T-helper 1 cell (primary cell): ENCODE results near the gene RPA3.

Source experiments
- DNase-seq, 5 donors: peaks; one replicate each; pipeline ENCODE4 v3.0.0-alpha.2; 2012 to 2020

Gene RPA3

GRCh38 chr7:7651479-7651878 is 66.9 kb downstream of the RPA3 start:
- no peak for DNase-seq

GRCh38 chr7:7650682-7651206 is 67.7 kb downstream of the RPA3 start:
- no peak for DNase-seq

GRCh38 chr7:7647495-7648036 is 70.8 kb downstream of the RPA3 start:
- DNase-seq = no peak

GRCh38 chr7:7642081-7642480 is 76.3 kb downstream of the RPA3 start:
- no peak for DNase-seq

- DNase-seq = no peak
These were observed 77.2 kb downstream of the RPA3 start for GRCh38 chr7:7641129-7641663.

GRCh38 chr7:7640221-7641128 is 77.9 kb downstream of the RPA3 start, which contains the start of gene UMAD1:
Gene UMAD1 (plus strand): TSS chr7:7640752. CDS start chr7:7673372, 32,620 bp downstream.
- peak; percentile 96 to 100 (median 98) for DNase-seq

- peak in 4 of 5 donors; percentile 37 to 70 (median 46) for DNase-seq
These were observed 78.6 kb downstream of the RPA3 start for GRCh38 chr7:7639847-7640220.

GRCh38 chr7:7639421-7639820 is 79.0 kb downstream of the RPA3 start:
- peak in 1 of 5 donors; percentile 3 for DNase-seq

- no peak for DNase-seq
These were observed 87.6 kb downstream of the RPA3 start for GRCh38 chr7:7630626-7631329.

- no peak for DNase-seq
These were observed 89.9 kb downstream of the RPA3 start for GRCh38 chr7:7628476-7628875.

GRCh38 chr7:7620644-7621210 is 97.7 kb downstream of the RPA3 start:
- no peak for DNase-seq

GRCh38 chr7:7620236-7620635 is 98.2 kb downstream of the RPA3 start:
- no peak for DNase-seq

GRCh38 chr7:7618410-7618809 is 100.0 kb downstream of the RPA3 start:
- no peak for DNase-seq

GRCh38 chr7:7617550-7617949 is 100.9 kb downstream of the RPA3 start:
- no peak for DNase-seq

GRCh38 chr7:7614018-7614741 is 104.2 kb downstream of the RPA3 start:
- no peak for DNase-seq

GRCh38 chr7:7613210-7613609 is 105.2 kb downstream of the RPA3 start:
- no peak for DNase-seq

GRCh38 chr7:7612519-7612918 is 105.9 kb downstream of the RPA3 start:
- no peak for DNase-seq

- no peak for DNase-seq
These were observed 109.1 kb downstream of the RPA3 start for GRCh38 chr7:7609330-7609729.

GRCh38 chr7:7607010-7607409 is 111.4 kb downstream of the RPA3 start:
- no peak for DNase-seq

GRCh38 chr7:7596176-7596575 is 122.2 kb downstream of the RPA3 start:
- DNase-seq = no peak

GRCh38 chr7:7595451-7595850 is 123.0 kb downstream of the RPA3 start:
- peak in 1 of 5 donors; percentile 16 for DNase-seq
